GM12878 (cell line): ENCODE results near the gene SLC37A1.
A peak's percentile ranks its signal among the peaks of the same experiment; 100 is the strongest.

ENCODE experiments used
- CTCF ChIP-seq, 3 experiments: IDR thresholded peaks in 2 of 3; conservative IDR thresholded peaks in 1 of 3; 2 replicates each; pipeline ENCODE4 v1.5.1; 2011; ENCODE audit warnings: low read depth in 3 of 3, low read length in 3 of 3, mild to moderate bottlenecking in 3 of 3, control low read depth in 2 of 3, moderate library complexity in 2 of 3, inconsistent platforms in 1 of 3, mixed read lengths in 1 of 3; ENCODE audit not compliant: control insufficient read depth in 2 of 3, insufficient read depth in 1 of 3; ENCODE audit errors: extremely low read depth in 1 of 3
- HDAC6 ChIP-seq: fragments of 200-600 bp; sonication (generic); IDR thresholded peaks from one replicate; pipeline ENCODE4 v1.8.0; 2017; ENCODE audit warnings: antibody characterized with exemption; ENCODE audit not compliant: unreplicated experiment
- JUNB ChIP-seq: IDR thresholded peaks from 2 replicates; pipeline ENCODE4 v1.6.1; 2016; ENCODE audit warnings: antibody characterized with exemption, mild to moderate bottlenecking
- KDM1A ChIP-seq: fragments of 200-600 bp; sonication (generic); IDR thresholded peaks from 2 replicates; pipeline ENCODE4 v1.6.1; 2016; ENCODE audit warnings: borderline replicate concordance
- NR2C2 ChIP-seq: IDR thresholded peaks from 2 replicates; pipeline ENCODE4 v1.6.1; 2011; ENCODE audit warnings: borderline replicate concordance, low read depth; ENCODE audit not compliant: control insufficient read depth, insufficient read length
- PAX5 ChIP-seq: IDR thresholded peaks from 2 replicates; pipeline ENCODE4 v1.6.1; 2011; ENCODE audit warnings: low read depth, low read length, borderline replicate concordance
- PKNOX1 ChIP-seq: fragments of 450-650 bp; IDR thresholded peaks from 2 replicates; pipeline ENCODE4 v1.6.1; 2016; ENCODE audit warnings: mild to moderate bottlenecking
- POLR2A ChIP-seq: IDR thresholded peaks from 2 replicates; pipeline ENCODE4 v1.6.1; 2011; ENCODE audit warnings: low read depth, mild to moderate bottlenecking, low read length
- SIN3A ChIP-seq: IDR thresholded peaks from 2 replicates; pipeline ENCODE4 v1.6.1; 2012; ENCODE audit warnings: low read depth, low read length, improper control_type of control experiment

- TF ChIP-seq CTCF (IDR thresholded peaks at IDR 0.05 in 2 of 3, conservative IDR thresholded peaks at IDR 0.05 in 1 of 3; ENCODE audit: control insufficient read depth in 2 of 3, extremely low read depth in 1 of 3, insufficient read depth in 1 of 3, low read depth in 3 of 3, low read length in 3 of 3): no peak
- no peak for TF ChIP-seq SIN3A
- no peak for TF ChIP-seq NR2C2
- no peak for TF ChIP-seq KDM1A
- TF ChIP-seq JUNB: no peak
- no peak for TF ChIP-seq HDAC6
- peak; percentile 100 for TF ChIP-seq PAX5
- no peak for TF ChIP-seq PKNOX1
- TF ChIP-seq POLR2A: no peak
Observed at GRCh38 chr21:42535602-42536171, 22.0 kb downstream of the SLC37A1 start.
